ENCODE data around the gene G3BP2.

DNA sequence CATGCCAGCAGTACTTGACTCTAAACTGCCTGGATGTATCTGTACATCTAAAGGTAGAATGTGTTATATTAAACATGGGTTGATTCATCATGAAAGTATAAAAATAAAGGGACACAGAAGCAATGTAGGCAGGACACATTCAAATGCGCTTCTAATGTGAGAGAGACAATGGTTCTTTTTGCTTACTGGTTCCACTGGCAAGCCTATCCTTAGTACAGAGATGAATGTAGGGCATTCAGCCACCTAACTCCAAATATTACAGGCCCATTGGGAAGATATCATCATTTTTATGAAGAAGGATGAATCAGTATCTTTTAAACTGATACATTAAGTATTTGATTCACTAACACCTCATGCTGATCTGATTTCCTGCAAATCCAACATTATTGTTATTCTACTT lies 60.9 kb downstream of the G3BP2 start:
- TF ChIP-seq, protein P1, sequence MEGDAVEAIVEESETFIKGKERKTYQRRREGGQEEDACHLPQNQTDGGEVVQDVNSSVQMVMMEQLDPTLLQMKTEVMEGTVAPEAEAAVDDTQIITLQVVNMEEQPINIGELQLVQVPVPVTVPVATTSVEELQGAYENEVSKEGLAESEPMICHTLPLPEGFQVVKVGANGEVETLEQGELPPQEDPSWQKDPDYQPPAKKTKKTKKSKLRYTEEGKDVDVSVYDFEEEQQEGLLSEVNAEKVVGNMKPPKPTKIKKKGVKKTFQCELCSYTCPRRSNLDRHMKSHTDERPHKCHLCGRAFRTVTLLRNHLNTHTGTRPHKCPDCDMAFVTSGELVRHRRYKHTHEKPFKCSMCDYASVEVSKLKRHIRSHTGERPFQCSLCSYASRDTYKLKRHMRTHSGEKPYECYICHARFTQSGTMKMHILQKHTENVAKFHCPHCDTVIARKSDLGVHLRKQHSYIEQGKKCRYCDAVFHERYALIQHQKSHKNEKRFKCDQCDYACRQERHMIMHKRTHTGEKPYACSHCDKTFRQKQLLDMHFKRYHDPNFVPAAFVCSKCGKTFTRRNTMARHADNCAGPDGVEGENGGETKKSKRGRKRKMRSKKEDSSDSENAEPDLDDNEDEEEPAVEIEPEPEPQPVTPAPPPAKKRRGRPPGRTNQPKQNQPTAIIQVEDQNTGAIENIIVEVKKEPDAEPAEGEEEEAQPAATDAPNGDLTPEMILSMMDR (conservative IDR thresholded peaks at IDR 0.05): no peak
- no peak for TF ChIP-seq EZH2 (IDR thresholded peaks at IDR 0.05; ENCODE audit: low read depth)

All from PC-9 (cell line).